K562 (cell line): ENCODE data around the gene S100A1. TPM values are rescaled to one million over a fixed set of nuclear protein-coding genes. Genes with fewer than 3 reads are reported as not detected.
A peak's percentile ranks its signal among the peaks of the same experiment; 100 is the strongest.

ENCODE experiments used
- DPF2 ChIP-seq: fragments of 450-650 bp; IDR thresholded peaks from 2 replicates; pipeline ENCODE4 v1.6.1; 2016
- EGR1 ChIP-seq: fragments of 450-650 bp; conservative IDR thresholded peaks from 2 replicates; pipeline ENCODE4 v1.6.1; 2017; ENCODE audit warnings: mild to moderate bottlenecking
- ERF ChIP-seq: fragments of 450-650 bp; formaldehyde crosslinking; IDR thresholded peaks from 2 replicates; pipeline ENCODE4 v1.4.0; 2020; ENCODE audit warnings: mild to moderate bottlenecking, mixed read lengths
- FIP1L1 ChIP-seq: fragments of 200-400 bp; formaldehyde crosslinking; IDR thresholded peaks from 2 replicates; pipeline ENCODE4 v1.6.1; 2018; ENCODE audit warnings: mild to moderate bottlenecking, low read depth, low read length; ENCODE audit not compliant: poor library complexity, severe bottlenecking
- GTF2A2 ChIP-seq: IDR thresholded peaks from 2 replicates; pipeline ENCODE4 v1.6.1; 2016; ENCODE audit warnings: mild to moderate bottlenecking, missing genetic modification characterization, missing compliant biosample characterization
- HDAC6 ChIP-seq: IDR thresholded peaks from 2 replicates; pipeline ENCODE4 v1.6.1; 2012; ENCODE audit warnings: low read depth, mild to moderate bottlenecking, control low read depth, inconsistent platforms, low read length, moderate library complexity
- HMG20B ChIP-seq: fragments of 250-450 bp; sonication (Bioruptor Pico); IDR thresholded peaks from 2 replicates; pipeline ENCODE4 v1.5.0; 2021; ENCODE audit warnings: mild to moderate bottlenecking
- KAT7 ChIP-seq: sonication (generic); formaldehyde crosslinking; IDR thresholded peaks from 2 replicates; pipeline ENCODE4 v1.8.0; 2022; ENCODE audit warnings: missing genetic modification reagents, mild to moderate bottlenecking, borderline replicate concordance
- MCM5 ChIP-seq: fragments of 450-650 bp; IDR thresholded peaks from 2 replicates; pipeline ENCODE4 v1.6.1; 2016; ENCODE audit warnings: low read depth
- NFATC3 ChIP-seq: fragments of 450-650 bp; IDR thresholded peaks from 2 replicates; pipeline ENCODE4 v1.6.1; 2017; ENCODE audit warnings: mild to moderate bottlenecking
- NRF1 ChIP-seq, 2 experiments: fragments of 450-650 bp; IDR thresholded peaks in 1 of 2; conservative IDR thresholded peaks in 1 of 2; 2 replicates each; pipeline ENCODE4 v1.6.1; 2014; ENCODE audit warnings: mild to moderate bottlenecking in 2 of 2
- RBM17 ChIP-seq: fragments of 200-400 bp; formaldehyde crosslinking; IDR thresholded peaks from 2 replicates; pipeline ENCODE4 v1.6.1; 2017; ENCODE audit warnings: low read depth, mild to moderate bottlenecking, low read length, borderline replicate concordance
- ZEB2 ChIP-seq: fragments of 450-650 bp; IDR thresholded peaks from 2 replicates; pipeline ENCODE4 v1.6.1; 2016
- ZNF121 ChIP-seq: sonication (generic); formaldehyde crosslinking; conservative IDR thresholded peaks from 2 replicates; pipeline ENCODE4 v1.8.0; 2022; ENCODE audit warnings: missing genetic modification reagents
- ZNF134 ChIP-seq: fragments of 250-450 bp; sonication (Bioruptor Pico); conservative IDR thresholded peaks from 2 replicates; pipeline ENCODE4 v1.4.0; 2020
- ZNF253 ChIP-seq: fragments of 250-450 bp; sonication (Bioruptor Pico); conservative IDR thresholded peaks from 2 replicates; pipeline ENCODE4 v1.6.1; 2021; ENCODE audit warnings: mild to moderate bottlenecking
- ZNF561 ChIP-seq: fragments of 450-650 bp; formaldehyde crosslinking; conservative IDR thresholded peaks from 2 replicates; pipeline ENCODE4 v1.4.0; 2020; ENCODE audit warnings: mild to moderate bottlenecking, moderate library complexity
- ZNF75A ChIP-seq: fragments of 450-650 bp; formaldehyde crosslinking; IDR thresholded peaks from 2 replicates; pipeline ENCODE4 v1.4.0; 2020; ENCODE audit warnings: mild to moderate bottlenecking
- ZNF76 ChIP-seq: fragments of 250-450 bp; sonication (Bioruptor Pico); IDR thresholded peaks from 2 replicates; pipeline ENCODE4 v1.4.0; 2020; ENCODE audit warnings: mild to moderate bottlenecking, moderate library complexity, borderline replicate concordance
- polyA plus RNA-seq, 8 experiments: library from polyadenylated mRNA; depleted of rRNA in 4 of 8; stranded (reverse) in 5 of 8; unstranded in 3 of 8; fragments of >200 nt; fragmentation: Nextera tagmentation in 2 of 8; fragmentation: Illumina TruSeq in 1 of 8; extraction: Ambion mirVana in 2 of 8; extraction: Trizol in 1 of 8; gene quantifications; 2 replicates each; pipeline versions ENCODE4 v1.2.1 to v1.2.3, GENCODE V29; 2011 to 2014; ENCODE audit warnings: inconsistent platforms in 1 of 8, missing spikeins in 1 of 8
- total RNA-seq, 7 experiments: library from RNA; depleted of rRNA in 6 of 7; stranded (reverse); fragments of >200 nt in 6 of 7; fragmentation: Illumina TruSeq in 2 of 7; extraction: Trizol in 2 of 7; gene quantifications; 2 replicates each; pipeline versions ENCODE4 v1.2.1 to v1.2.3, GENCODE V29; 2011 to 2021; ENCODE audit warnings: low replicate concordance in 1 of 7
- TF ChIP-seq, protein P1 (sequence below): fragments of 250-450 bp; sonication (Bioruptor Pico); IDR thresholded peaks from 2 replicates; pipeline ENCODE4 v1.9.0; 2021; ENCODE audit warnings: mild to moderate bottlenecking
- TF ChIP-seq, protein P2 (sequence below), 2 experiments: fragments of 200-800 bp in 1 of 2; sonication (Bioruptor generic) in 1 of 2; sonication (generic) in 1 of 2; formaldehyde crosslinking in 1 of 2; IDR thresholded peaks in 1 of 2; conservative IDR thresholded peaks in 1 of 2; 2 replicates each; pipeline versions ENCODE4 v1.5.0 to v1.6.1; 2016 to 2020; ENCODE audit warnings: missing compliant biosample characterization in 1 of 2, missing genetic modification characterization in 1 of 2, missing genetic modification reagents in 1 of 2
- TF ChIP-seq, protein P3 (sequence below): fragments of 450-650 bp; IDR thresholded peaks from 2 replicates; pipeline ENCODE4 v1.6.1; 2016; ENCODE audit warnings: missing biosample characterization, missing genetic modification characterization
- TF ChIP-seq, protein P4 (sequence below): fragments of 250-450 bp; sonication (Bioruptor Pico); IDR thresholded peaks from 2 replicates; pipeline ENCODE4 v1.8.0; 2021; ENCODE audit warnings: moderate library complexity, mild to moderate bottlenecking, inconsistent platforms
- TF ChIP-seq, protein P5 (sequence below): fragments of 450-650 bp; formaldehyde crosslinking; conservative IDR thresholded peaks from 2 replicates; pipeline ENCODE4 v1.4.0; 2022; ENCODE audit warnings: mild to moderate bottlenecking, missing genetic modification characterization

Gene S100A1
- total and polyA plus RNA-seq, 9 of the 15 experiments (the other 6 are each of a cell fraction or from before 2014, with no cell fraction given): 0.44 to 30.1 (median 12.7) TPM

DNA sequence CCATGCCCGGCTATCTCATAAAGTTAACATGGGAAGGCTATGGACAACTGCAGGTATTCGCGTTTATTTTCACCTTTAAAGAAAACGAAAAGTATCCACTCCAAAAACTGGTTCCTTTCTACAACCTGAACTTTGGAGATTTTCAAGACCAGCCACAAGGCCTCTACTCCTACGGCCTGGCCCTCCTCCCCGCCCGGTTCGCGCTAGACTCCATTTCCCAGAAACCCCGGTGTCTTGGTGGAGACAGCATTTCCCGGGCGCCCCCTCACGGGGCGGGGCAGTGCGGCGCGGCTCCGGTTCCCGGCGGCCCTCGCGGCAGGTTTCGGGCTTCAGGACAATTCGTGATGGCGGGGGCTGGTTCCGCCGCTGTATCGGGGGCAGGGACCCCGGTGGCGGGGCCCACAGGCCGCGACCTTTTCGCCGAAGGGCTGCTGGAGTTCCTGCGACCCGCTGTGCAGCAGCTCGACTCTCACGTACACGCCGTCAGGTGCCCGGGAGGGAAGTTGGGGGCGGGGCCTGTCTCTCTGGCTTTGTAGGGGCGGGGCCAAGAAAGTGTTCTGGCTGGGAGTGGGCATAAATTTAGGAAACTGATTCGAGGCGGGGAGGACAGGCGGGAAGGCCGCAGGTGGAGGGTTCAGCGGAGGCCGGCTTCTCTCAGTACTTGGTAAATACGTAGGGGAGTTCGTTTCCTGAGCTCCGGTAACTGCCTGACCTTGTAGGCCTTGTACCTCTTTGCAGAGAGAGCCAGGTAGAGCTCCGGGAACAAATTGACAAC, 30.4 kb downstream of the S100A1 start, which contains the start of gene SNAPIN (continued):
- TF ChIP-seq ZNF75A (no peak), ZNF76 (CRISPR knock-in tag) (no peak), ERF (CRISPR knock-in tag) (no peak), NRF1 (conservative IDR thresholded peaks at IDR 0.05 in 1 of 2, IDR thresholded peaks at IDR 0.05 in 1 of 2) (peak; percentile 56 to 66; a peak in 3 of 4 replicates), GTF2A2 (tag) (no peak), MCM5 (no peak), DPF2 (0 out of 2 replicates have a peak, but pooled peaks have one; percentile 14), RBM17 (no peak), NFATC3 (0 out of 2 replicates have a peak, but pooled peaks have one; percentile 40), FIP1L1 (peak; percentile 83), HDAC6 (no peak), ZEB2 (no peak), ZNF134 (no peak), EGR1 (peak; percentile 93), KAT7 (no peak), HMG20B (CRISPR knock-in tag) (no peak), ZNF121 (CRISPR knock-in tag) (no peak), ZNF253 (CRISPR knock-in tag) (no peak), ZNF561 (no peak)
- TF ChIP-seq, protein P1, sequence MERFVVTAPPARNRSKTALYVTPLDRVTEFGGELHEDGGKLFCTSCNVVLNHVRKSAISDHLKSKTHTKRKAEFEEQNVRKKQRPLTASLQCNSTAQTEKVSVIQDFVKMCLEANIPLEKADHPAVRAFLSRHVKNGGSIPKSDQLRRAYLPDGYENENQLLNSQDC: no peak
- TF ChIP-seq, protein P2, sequence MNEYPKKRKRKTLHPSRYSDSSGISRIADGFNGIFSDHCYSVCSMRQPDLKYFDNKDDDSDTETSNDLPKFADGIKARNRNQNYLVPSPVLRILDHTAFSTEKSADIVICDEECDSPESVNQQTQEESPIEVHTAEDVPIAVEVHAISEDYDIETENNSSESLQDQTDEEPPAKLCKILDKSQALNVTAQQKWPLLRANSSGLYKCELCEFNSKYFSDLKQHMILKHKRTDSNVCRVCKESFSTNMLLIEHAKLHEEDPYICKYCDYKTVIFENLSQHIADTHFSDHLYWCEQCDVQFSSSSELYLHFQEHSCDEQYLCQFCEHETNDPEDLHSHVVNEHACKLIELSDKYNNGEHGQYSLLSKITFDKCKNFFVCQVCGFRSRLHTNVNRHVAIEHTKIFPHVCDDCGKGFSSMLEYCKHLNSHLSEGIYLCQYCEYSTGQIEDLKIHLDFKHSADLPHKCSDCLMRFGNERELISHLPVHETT (CRISPR knock-in tag; conservative IDR thresholded peaks at IDR 0.05 in 1 of 2, IDR thresholded peaks at IDR 0.05 in 1 of 2): peak in 1 of 2 experiments; percentile 75; a peak in 2 of 4 replicates
- TF ChIP-seq, protein P3, sequence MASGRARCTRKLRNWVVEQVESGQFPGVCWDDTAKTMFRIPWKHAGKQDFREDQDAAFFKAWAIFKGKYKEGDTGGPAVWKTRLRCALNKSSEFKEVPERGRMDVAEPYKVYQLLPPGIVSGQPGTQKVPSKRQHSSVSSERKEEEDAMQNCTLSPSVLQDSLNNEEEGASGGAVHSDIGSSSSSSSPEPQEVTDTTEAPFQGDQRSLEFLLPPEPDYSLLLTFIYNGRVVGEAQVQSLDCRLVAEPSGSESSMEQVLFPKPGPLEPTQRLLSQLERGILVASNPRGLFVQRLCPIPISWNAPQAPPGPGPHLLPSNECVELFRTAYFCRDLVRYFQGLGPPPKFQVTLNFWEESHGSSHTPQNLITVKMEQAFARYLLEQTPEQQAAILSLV (tag): no peak
- TF ChIP-seq, protein P4, sequence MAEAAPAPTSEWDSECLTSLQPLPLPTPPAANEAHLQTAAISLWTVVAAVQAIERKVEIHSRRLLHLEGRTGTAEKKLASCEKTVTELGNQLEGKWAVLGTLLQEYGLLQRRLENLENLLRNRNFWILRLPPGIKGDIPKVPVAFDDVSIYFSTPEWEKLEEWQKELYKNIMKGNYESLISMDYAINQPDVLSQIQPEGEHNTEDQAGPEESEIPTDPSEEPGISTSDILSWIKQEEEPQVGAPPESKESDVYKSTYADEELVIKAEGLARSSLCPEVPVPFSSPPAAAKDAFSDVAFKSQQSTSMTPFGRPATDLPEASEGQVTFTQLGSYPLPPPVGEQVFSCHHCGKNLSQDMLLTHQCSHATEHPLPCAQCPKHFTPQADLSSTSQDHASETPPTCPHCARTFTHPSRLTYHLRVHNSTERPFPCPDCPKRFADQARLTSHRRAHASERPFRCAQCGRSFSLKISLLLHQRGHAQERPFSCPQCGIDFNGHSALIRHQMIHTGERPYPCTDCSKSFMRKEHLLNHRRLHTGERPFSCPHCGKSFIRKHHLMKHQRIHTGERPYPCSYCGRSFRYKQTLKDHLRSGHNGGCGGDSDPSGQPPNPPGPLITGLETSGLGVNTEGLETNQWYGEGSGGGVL: no peak
- TF ChIP-seq, protein P5, sequence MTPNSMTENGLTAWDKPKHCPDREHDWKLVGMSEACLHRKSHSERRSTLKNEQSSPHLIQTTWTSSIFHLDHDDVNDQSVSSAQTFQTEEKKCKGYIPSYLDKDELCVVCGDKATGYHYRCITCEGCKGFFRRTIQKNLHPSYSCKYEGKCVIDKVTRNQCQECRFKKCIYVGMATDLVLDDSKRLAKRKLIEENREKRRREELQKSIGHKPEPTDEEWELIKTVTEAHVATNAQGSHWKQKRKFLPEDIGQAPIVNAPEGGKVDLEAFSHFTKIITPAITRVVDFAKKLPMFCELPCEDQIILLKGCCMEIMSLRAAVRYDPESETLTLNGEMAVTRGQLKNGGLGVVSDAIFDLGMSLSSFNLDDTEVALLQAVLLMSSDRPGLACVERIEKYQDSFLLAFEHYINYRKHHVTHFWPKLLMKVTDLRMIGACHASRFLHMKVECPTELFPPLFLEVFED (CRISPR knock-in tag): no peak
